ENCODE data around the gene BTNL9. TPM values are rescaled to one million over a fixed set of nuclear protein-coding genes. Genes with fewer than 3 reads are reported as not detected.

The BTNL9 gene
- polyA plus RNA-seq, 1 of the 3 experiments (the other 2 are of a cell fraction) = not detected

- TF ChIP-seq CTCF (IDR thresholded peaks at IDR 0.05) (no peak), GABPA (IDR thresholded peaks at IDR 0.05; ENCODE audit: low read depth) (no peak), TAF1 (IDR thresholded peaks at IDR 0.05; ENCODE audit: borderline replicate concordance, low read depth, low read length) (no peak), IRF3 (IDR thresholded peaks at IDR 0.05; ENCODE audit: low read depth, low read length) (no peak), POLR2AphosphoS5 (IDR thresholded peaks at IDR 0.05; ENCODE audit: low read depth, low read length) (no peak)
These were observed 12.8 kb downstream of the BTNL9 start (continued) for GRCh38 chr5:181052672-181053487.

GRCh38 chr5:181053488-181054121 lies 13.5 kb downstream of the BTNL9 start:
- H2AFZ ChIP-seq (ENCODE audit: low read depth) = no peak overlapping the region
- H3K27ac ChIP-seq (ENCODE audit: low read depth in 2 of 2, low read length in 1 of 2) = no peak overlapping the region
- H3K4me3 ChIP-seq (ENCODE audit: low read depth in 2 of 2, low read length in 1 of 2) = peak overlapping the region; percentile 16 to 31
- WGBS (ENCODE audit: low lambda C conversion rate) = 3% methylated on average over 30 of the region's 45 CpGs
- peak; percentile 48 for DNase-seq
- H3F3A ChIP-seq (replicated peaks; ENCODE audit: insufficient read depth) = no peaks in the 10 kb centered on the region
- CTCF ChIA-PET = no interaction called here
- H3K27me3 ChIP-seq (ENCODE audit: insufficient read depth) = peaks cover 89% of the 10 kb centered on the region
- no peaks in the 10 kb centered on the region for H3K79me2 ChIP-seq (ENCODE audit: insufficient read depth)
- no peaks in the 10 kb centered on the region for H3K9me3 ChIP-seq
- TF ChIP-seq USF2 (IDR thresholded peaks at IDR 0.05; ENCODE audit: borderline replicate concordance, low read depth, low read length) (no peak), REST (IDR thresholded peaks at IDR 0.05; ENCODE audit: low read depth, low read length) (no peak), MXI1 (IDR thresholded peaks at IDR 0.05; ENCODE audit: low read depth, low read length) (no peak), FOSL2 (IDR thresholded peaks at IDR 0.05; ENCODE audit: borderline replicate concordance, low read depth) (no peak), CHD2 (IDR thresholded peaks at IDR 0.05; ENCODE audit: low read length, partially characterized antibody) (no peak), FOXM1 (IDR thresholded peaks at IDR 0.05; ENCODE audit: low read depth) (no peak), RAD21 (IDR thresholded peaks at IDR 0.05; ENCODE audit: low read length) (no peak), GATA2 (CRISPR knock-in tag; IDR thresholded peaks at IDR 0.05) (no peak), NRF1 (IDR thresholded peaks at IDR 0.05; ENCODE audit: low read depth, low read length) (no peak)
- peak overlapping the region; percentile 71; the same call in 1 of the 2 replicates for H3K4me2 ChIP-seq
- H3K4me1 ChIP-seq (ENCODE audit: control insufficient read depth in 1 of 2, insufficient read depth in 2 of 2, low read depth in 1 of 2, low read length in 1 of 2) = peaks cover 0 to 4% of the 10 kb centered on the region in 2 experiments; a peak in 1 of 4 replicates
- H3K9ac ChIP-seq = no peak overlapping the region
- H3K9me2 ChIP-seq = no peaks in the 10 kb centered on the region
- POLR2A ChIA-PET = no interaction called here
- H4K20me1 ChIP-seq (ENCODE audit: insufficient read depth) = no peaks in the 10 kb centered on the region
- no peaks in the 10 kb centered on the region for H3K36me3 ChIP-seq (replicated peaks in 1 of 2; ENCODE audit: control insufficient read depth in 1 of 2, insufficient read depth in 2 of 2, low read length in 1 of 2)

All from SK-N-SH (cell line).